Measurements from ENCODE around the gene SPOCK3. TPM values are rescaled to one million over a fixed set of nuclear protein-coding genes. Genes with fewer than 3 reads are reported as not detected.

Gene SPOCK3
- total and polyA plus RNA-seq, 7 donors, result 0.39 to 3.9 (median 1.4) TPM; not detected in 2

- intact Hi-C loops (cut with DNase I), result no loop called here
- 17 to 53% methylated on average over 1 of the region's 1 CpG for WGBS, 2 donors
- TF ChIP-seq EP300 (IDR thresholded peaks at IDR 0.05) (no peak), CTCF (IDR thresholded peaks at IDR 0.05) (no peak), POLR2A (IDR thresholded peaks at IDR 0.05) (no peak), POLR2AphosphoS5 (IDR thresholded peaks at IDR 0.05) (no peak)
- H3K27ac ChIP-seq, result no peak overlapping the region
- no peaks in the 10 kb centered on the region for H3K4me1 ChIP-seq
- H3K36me3 ChIP-seq, result no peaks in the 10 kb centered on the region
- DNase-seq, result no peak
- H3K9me3 ChIP-seq, result no peaks in the 10 kb centered on the region
- no peak overlapping the region for H3K4me3 ChIP-seq
- no peaks in the 10 kb centered on the region for H3K27me3 ChIP-seq
Observed at GRCh38 chr4:166827167-166827566, 407.1 kb downstream of the SPOCK3 start.

GRCh38 chr4:166823848-166824247 lies 410.4 kb downstream of the SPOCK3 start:
- Histone ChIP-seq H3K27ac (no peak overlapping the region), H3K4me3 (no peak overlapping the region), H3K9me3 (peaks cover 0 to 2% (median 0%) of the 10 kb centered on the region in 4 donors), H3K36me3 (no peaks in the 10 kb centered on the region), H3K27me3 (no peaks in the 10 kb centered on the region), H3K4me1 (no peaks in the 10 kb centered on the region)
- no peak for DNase-seq
- WGBS, 2 donors, result 71 to 90% methylated on average over 3 of the region's 3 CpGs
- TF ChIP-seq CTCF (IDR thresholded peaks at IDR 0.05) (no peak), EP300 (IDR thresholded peaks at IDR 0.05) (no peak), POLR2AphosphoS5 (IDR thresholded peaks at IDR 0.05) (no peak), POLR2A (IDR thresholded peaks at IDR 0.05) (no peak)
- intact Hi-C loops (cut with DNase I), result no loop called here

- H3K36me3 ChIP-seq, result no peaks in the 10 kb centered on the region
- 70 to 80% methylated on average over 1 of the region's 1 CpG for WGBS, 2 donors
- DNase-seq, result no peak
- H3K9me3 ChIP-seq, result peaks cover 0 to 2% (median 0%) of the 10 kb centered on the region in 4 donors
- H3K4me3 ChIP-seq, result no peak overlapping the region
- intact Hi-C loops (cut with DNase I), result no loop called here
- no peaks in the 10 kb centered on the region for H3K4me1 ChIP-seq
- no peaks in the 10 kb centered on the region for H3K27me3 ChIP-seq
- H3K27ac ChIP-seq, result no peak overlapping the region
- TF ChIP-seq POLR2A (IDR thresholded peaks at IDR 0.05), result no peak
- TF ChIP-seq POLR2AphosphoS5 (IDR thresholded peaks at IDR 0.05), result no peak
- TF ChIP-seq CTCF (IDR thresholded peaks at IDR 0.05), result no peak
- TF ChIP-seq EP300 (IDR thresholded peaks at IDR 0.05), result no peak
Observed at GRCh38 chr4:166823126-166823525, 411.2 kb downstream of the SPOCK3 start.

- no peak for DNase-seq
- TF ChIP-seq EP300 (IDR thresholded peaks at IDR 0.05) (no peak), POLR2AphosphoS5 (IDR thresholded peaks at IDR 0.05) (no peak), POLR2A (IDR thresholded peaks at IDR 0.05) (no peak), CTCF (IDR thresholded peaks at IDR 0.05) (no peak)
- Histone ChIP-seq H3K27ac (no peak overlapping the region), H3K27me3 (no peaks in the 10 kb centered on the region), H3K9me3 (peaks cover 0 to 2% (median 0%) of the 10 kb centered on the region in 4 donors), H3K36me3 (no peaks in the 10 kb centered on the region), H3K4me1 (no peaks in the 10 kb centered on the region), H3K4me3 (no peak overlapping the region)
- intact Hi-C loops (cut with DNase I), result no loop called here
- WGBS, 2 donors, result 78 to 94% methylated on average over 4 of the region's 4 CpGs
Observed at GRCh38 chr4:166822386-166822785, 411.9 kb downstream of the SPOCK3 start.

- Histone ChIP-seq H3K27me3 (no peaks in the 10 kb centered on the region), H3K4me1 (no peaks in the 10 kb centered on the region), H3K9me3 (peaks cover 0 to 2% (median 0%) of the 10 kb centered on the region in 4 donors), H3K27ac (no peak overlapping the region), H3K36me3 (no peaks in the 10 kb centered on the region), H3K4me3 (no peak overlapping the region)
- WGBS, 2 donors, result 7 to 57% methylated on average over 3 of the region's 3 CpGs
- no peak for DNase-seq
- intact Hi-C loops (cut with DNase I), result no loop called here
- TF ChIP-seq POLR2AphosphoS5 (IDR thresholded peaks at IDR 0.05) (no peak), EP300 (IDR thresholded peaks at IDR 0.05) (no peak), POLR2A (IDR thresholded peaks at IDR 0.05) (no peak), CTCF (IDR thresholded peaks at IDR 0.05) (no peak)
Observed at GRCh38 chr4:166816890-166817289, 417.4 kb downstream of the SPOCK3 start.

All from sigmoid colon (tissue), 7 donors.